ENCODE results near the gene NOS1AP. TPM values are rescaled to one million over a fixed set of nuclear protein-coding genes. Genes with fewer than 3 reads are reported as not detected.

The NOS1AP gene
- total RNA-seq, 1 experiment from 2014 or later = 5.3 TPM

- Histone ChIP-seq H3K4me3 (replicated peaks in 1 of 2; ENCODE audit: low read depth in 1 of 2, low read length in 2 of 2) (no peak overlapping the region), H3K9me2 (ENCODE audit: insufficient read depth) (no peaks in the 10 kb centered on the region), H3K9ac (ENCODE audit: low read length) (no peak overlapping the region), H3K36me3 (ENCODE audit: control insufficient read depth in 1 of 2, insufficient read depth in 2 of 2, low read length in 2 of 2) (no peaks in the 10 kb centered on the region), H4K20me1 (ENCODE audit: insufficient read depth) (no peaks in the 10 kb centered on the region), H3K27ac (ENCODE audit: low read depth, low read length) (no peak overlapping the region; the same call in 1 of the 2 replicates), H3K9me3 (ENCODE audit: control insufficient read depth in 1 of 2, insufficient read depth in 1 of 2, low read depth in 1 of 2, low read length in 2 of 2) (no peaks in the 10 kb centered on the region), H3K4me1 (ENCODE audit: control insufficient read depth in 1 of 2, insufficient read depth in 2 of 2, low read length in 2 of 2) (peaks cover 10 to 17% of the 10 kb centered on the region in 2 experiments; a peak in 3 of 4 replicates), H3K27me3 (ENCODE audit: insufficient read depth, low read length) (no peaks in the 10 kb centered on the region), H3K4me2 (ENCODE audit: low read length) (no peak overlapping the region), H3K79me2 (ENCODE audit: insufficient read depth, low read length) (no peaks in the 10 kb centered on the region), H2AFZ (ENCODE audit: low read depth, low read length, poor library complexity, severe bottlenecking) (no peak overlapping the region)
- BruUV-seq (replicated peaks) = no TSS peak
- no peak for ATAC-seq
- intact Hi-C loops (cut with micrococcal nuclease) = no loop called here
- ChIA-PET RAD21 (ENCODE audit: low non-redundant PET in 1 of 2, low total read pairs in 2 of 2, uncharacterized antibody in 2 of 2, unreplicated experiment in 2 of 2) (interaction anchor here in 1 of 2 experiments (0.6 kb wide), 1 partner anchor 446 kb away, joined by 4 read pairs; no protein-coding TSS in a partner anchor), CTCF (no interaction called here), POLR2A (no interaction called here)
- TF ChIP-seq YY1 (IDR thresholded peaks at IDR 0.05; ENCODE audit: extremely low read depth, insufficient replicate concordance, low read depth, low read length) (no peak), SIN3A (IDR thresholded peaks at IDR 0.05; ENCODE audit: low read depth) (no peak), CBX3 (IDR thresholded peaks at IDR 0.05; ENCODE audit: low read depth) (no peak), EGR1 (IDR thresholded peaks at IDR 0.05; ENCODE audit: low read depth) (no peak), ATF3 (IDR thresholded peaks at IDR 0.05) (no peak), POLR2AphosphoS5 (IDR thresholded peaks at IDR 0.05; ENCODE audit: low read depth, low read length) (no peak), SP1 (IDR thresholded peaks at IDR 0.05; ENCODE audit: low read depth) (no peak), CTCF (IDR thresholded peaks at IDR 0.05 in 2 of 3, conservative IDR thresholded peaks at IDR 0.05 in 1 of 3; ENCODE audit: borderline replicate concordance in 1 of 3, insufficient read depth in 1 of 3, low read depth in 2 of 3, low read length in 2 of 3) (no peak), CEBPB (IDR thresholded peaks at IDR 0.05; ENCODE audit: low read depth) (no peak), EZH2 (IDR thresholded peaks at IDR 0.05) (no peak), EZH2phosphoT487 (IDR thresholded peaks at IDR 0.05; ENCODE audit: borderline replicate concordance) (no peak), ELF1 (IDR thresholded peaks at IDR 0.05; ENCODE audit: borderline replicate concordance, low read depth) (no peak), ZFX (IDR thresholded peaks at IDR 0.05) (no peak), RAD21 (IDR thresholded peaks at IDR 0.05; ENCODE audit: low read depth) (no peak), SRF (IDR thresholded peaks at IDR 0.05; ENCODE audit: low read depth) (no peak), POLR2A (IDR thresholded peaks at IDR 0.05; ENCODE audit: borderline replicate concordance, extremely low read depth, insufficient read depth, insufficient read length) (no peak), ZBTB33 (IDR thresholded peaks at IDR 0.05; ENCODE audit: extremely low read depth, insufficient replicate concordance, low read length) (no peak), FOSL1 (IDR thresholded peaks at IDR 0.05; ENCODE audit: low read depth) (no peak)
- DNase-seq (ENCODE audit: low read depth, low spot score) = no peak
Measured at GRCh38 chr1:162283657-162284056, 214.2 kb downstream of the NOS1AP start.
